ENCODE data around the gene BCAP31. TPM values are rescaled to one million over a fixed set of nuclear protein-coding genes. Genes with fewer than 3 reads are reported as not detected.
"Not testable (repeated sequence)": the region's sequence is repeated elsewhere in the genome, so short reads cannot be mapped to it uniquely, and the experiment has no call there.

Gene BCAP31
- total and polyA plus RNA-seq, 7 experiments from 2014 or later = 80.2 to 329 (median 118) TPM

DNA sequence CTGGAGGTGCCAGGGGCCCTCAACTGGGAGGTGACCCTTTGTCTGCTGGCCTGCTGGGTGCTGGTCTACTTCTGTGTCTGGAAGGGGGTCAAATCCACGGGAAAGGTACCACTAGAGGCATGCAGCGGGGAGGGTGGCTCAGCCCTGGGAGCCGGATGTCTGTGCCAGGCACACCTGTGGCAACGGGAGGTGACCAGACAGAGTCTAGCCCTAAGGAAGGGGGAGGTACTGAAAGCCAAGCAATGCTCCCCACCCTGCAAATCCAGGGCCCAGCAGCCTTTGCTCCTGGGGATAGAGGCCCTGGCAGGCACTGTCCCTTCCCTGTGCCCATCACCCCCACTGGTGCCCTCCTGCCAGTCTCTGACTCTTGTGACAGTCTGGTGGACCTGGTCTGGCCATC lies 32.2 kb downstream of the BCAP31 start:
- Histone ChIP-seq H3K9me3 (ENCODE audit: control insufficient read depth in 2 of 3, low read length in 3 of 3) (no peaks in the 10 kb centered on the region), H3K36me3 (ENCODE audit: control insufficient read depth in 2 of 3, insufficient read depth in 3 of 3, low read length in 3 of 3) (no peaks in the 10 kb centered on the region), H3K4me3 (ENCODE audit: low read length) (no peak overlapping the region), H3K27ac (ENCODE audit: low read depth, low read length) (no peak overlapping the region), H3K4me1 (ENCODE audit: control insufficient read depth in 2 of 2, insufficient read depth in 2 of 2, low read length in 2 of 2) (no peaks in the 10 kb centered on the region), H3K27me3 (ENCODE audit: control insufficient read depth in 2 of 2, insufficient read depth in 2 of 2, low read length in 2 of 2) (no peaks in the 10 kb centered on the region)
- ChIA-PET POLR2A (no interaction called here), CTCF (no interaction called here)
- peaks cover 0 to 9% (median 0%) of the 10 kb centered on the region in 5 donors for H3K27me3 Mint-ChIP-seq
- no peak overlapping the region for H3K4me3 Mint-ChIP-seq
- H3K9me3 Mint-ChIP-seq = no peaks in the 10 kb centered on the region
- peaks cover 0 to 2% (median 0%) of the 10 kb centered on the region in 5 donors for H3K36me3 Mint-ChIP-seq
- no peak for ATAC-seq
- peaks cover 0 to 3% (median 0%) of the 10 kb centered on the region in 7 donors for H3K4me1 Mint-ChIP-seq
- no peak for DNase-seq
- H3K27ac Mint-ChIP-seq = no peak overlapping the region
- intact Hi-C loops (cut with micrococcal nuclease) = no loop called here

DNA sequence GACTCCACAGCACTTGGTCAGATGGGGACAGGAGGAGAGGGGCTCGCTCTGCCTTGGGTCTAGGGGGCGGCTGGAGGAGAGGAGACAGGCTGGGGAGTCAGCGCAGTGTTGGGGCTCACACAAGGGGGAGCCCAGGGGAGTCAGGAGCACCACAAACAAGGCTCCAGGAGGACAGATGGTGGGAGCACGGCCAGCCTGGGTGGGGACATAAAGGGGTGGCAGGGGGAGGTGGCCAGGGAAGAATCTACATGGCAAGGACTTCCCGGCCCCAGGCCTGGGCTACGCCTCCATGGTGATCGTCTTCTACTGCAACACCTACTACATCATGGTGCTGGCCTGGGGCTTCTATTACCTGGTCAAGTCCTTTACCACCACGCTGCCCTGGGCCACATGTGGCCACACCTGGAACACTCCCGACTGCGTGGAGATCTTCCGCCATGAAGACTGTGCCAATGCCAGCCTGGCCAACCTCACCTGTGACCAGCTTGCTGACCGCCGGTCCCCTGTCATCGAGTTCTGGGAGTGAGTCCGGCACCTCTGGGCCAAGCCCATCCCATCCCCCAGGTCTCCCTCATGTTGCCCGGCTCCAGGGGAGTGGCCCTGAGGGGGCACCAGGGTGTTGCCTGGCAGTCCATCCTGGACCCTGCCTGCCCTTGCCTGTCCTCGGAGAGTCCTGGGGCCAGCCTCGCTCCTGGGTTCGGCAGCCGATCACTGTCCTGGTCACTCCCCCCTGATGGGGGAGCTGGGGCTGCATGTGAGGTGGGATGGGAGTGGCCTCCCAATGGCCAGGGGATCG lies 33.0 kb downstream of the BCAP31 start:
- H3K4me3 Mint-ChIP-seq; H3K4me1 ChIP-seq (ENCODE audit: control insufficient read depth in 2 of 2, insufficient read depth in 2 of 2, low read length in 2 of 2); ATAC-seq; H3K27ac Mint-ChIP-seq; H3K4me3 ChIP-seq (ENCODE audit: low read length); H3K36me3 Mint-ChIP-seq; H3K9me3 Mint-ChIP-seq; intact Hi-C loops (cut with micrococcal nuclease); H3K9me3 ChIP-seq (ENCODE audit: control insufficient read depth in 2 of 3, low read length in 3 of 3); CTCF ChIA-PET; POLR2A ChIA-PET; H3K36me3 ChIP-seq (ENCODE audit: control insufficient read depth in 2 of 3, insufficient read depth in 3 of 3, low read length in 3 of 3); H3K27me3 ChIP-seq (ENCODE audit: control insufficient read depth in 2 of 2, insufficient read depth in 2 of 2, low read length in 2 of 2); DNase-seq; H3K4me1 Mint-ChIP-seq; H3K27ac ChIP-seq (ENCODE audit: low read depth, low read length): not testable (repeated sequence)
- H3K27me3 Mint-ChIP-seq = peaks cover 0 to 14% (median 0%) of the 10 kb centered on the region in 5 donors

- H3K27me3 Mint-ChIP-seq = peaks cover 0 to 17% (median 0%) of the 10 kb centered on the region in 5 donors
- no peaks in the 10 kb centered on the region for H3K36me3 Mint-ChIP-seq
- intact Hi-C loops (cut with micrococcal nuclease) = no loop called here
- H3K4me3 ChIP-seq (ENCODE audit: low read length) = no peak overlapping the region
- no peak overlapping the region for H3K4me3 Mint-ChIP-seq
- H3K27me3 ChIP-seq (ENCODE audit: control insufficient read depth in 2 of 2, insufficient read depth in 2 of 2, low read length in 2 of 2) = no peaks in the 10 kb centered on the region
- peaks cover 0 to 7% (median 0%) of the 10 kb centered on the region in 7 donors for H3K4me1 Mint-ChIP-seq
- no peaks in the 10 kb centered on the region for H3K36me3 ChIP-seq (ENCODE audit: control insufficient read depth in 2 of 3, insufficient read depth in 3 of 3, low read length in 3 of 3)
- no peak overlapping the region for H3K27ac Mint-ChIP-seq
- H3K9me3 Mint-ChIP-seq = no peaks in the 10 kb centered on the region
- no peak overlapping the region for H3K27ac ChIP-seq (ENCODE audit: low read depth, low read length)
- H3K4me1 ChIP-seq (ENCODE audit: control insufficient read depth in 2 of 2, insufficient read depth in 2 of 2, low read length in 2 of 2) = no peaks in the 10 kb centered on the region
- CTCF ChIA-PET = no interaction called here
- POLR2A ChIA-PET = no interaction called here
- DNase-seq (no peak), ATAC-seq (no peak)
- no peaks in the 10 kb centered on the region for H3K9me3 ChIP-seq (ENCODE audit: control insufficient read depth in 2 of 3, low read length in 3 of 3)
Measured at GRCh38 chrX:153690466-153690865, 33.7 kb downstream of the BCAP31 start.

- ChIA-PET POLR2A (no interaction called here), CTCF (no interaction called here)
- Mint-ChIP-seq H3K36me3 (no peaks in the 10 kb centered on the region), H3K27ac (no peak overlapping the region), H3K27me3 (peaks cover 0 to 17% (median 0%) of the 10 kb centered on the region in 5 donors), H3K4me3 (peak overlapping the region in 1 of 10 donors; percentile 21), H3K9me3 (no peaks in the 10 kb centered on the region), H3K4me1 (peaks cover 0 to 7% (median 0%) of the 10 kb centered on the region in 7 donors)
- ATAC-seq = no peak
- no peak overlapping the region for H3K4me3 ChIP-seq (ENCODE audit: low read length)
- no peak overlapping the region for H3K27ac ChIP-seq (ENCODE audit: low read depth, low read length)
- DNase-seq = no peak
- no peaks in the 10 kb centered on the region for H3K9me3 ChIP-seq (ENCODE audit: control insufficient read depth in 2 of 3, low read length in 3 of 3)
- no peaks in the 10 kb centered on the region for H3K27me3 ChIP-seq (ENCODE audit: control insufficient read depth in 2 of 2, insufficient read depth in 2 of 2, low read length in 2 of 2)
- intact Hi-C loops (cut with micrococcal nuclease) = loop anchor here in 1 of 2 donors (5.0 kb wide), 2 partner anchors 32 to 237 kb away; partner anchors contain the start of genes ABCD1, ARHGAP4 and BCAP31
- no peaks in the 10 kb centered on the region for H3K36me3 ChIP-seq (ENCODE audit: control insufficient read depth in 2 of 3, insufficient read depth in 3 of 3, low read length in 3 of 3)
- no peaks in the 10 kb centered on the region for H3K4me1 ChIP-seq (ENCODE audit: control insufficient read depth in 2 of 2, insufficient read depth in 2 of 2, low read length in 2 of 2)
Measured at GRCh38 chrX:153689654-153690465, 34.3 kb downstream of the BCAP31 start.

GRCh38 chrX:153688911-153689590 lies 35.1 kb downstream of the BCAP31 start:
- no peak overlapping the region for H3K27ac ChIP-seq (ENCODE audit: low read depth, low read length)

GRCh38 chrX:153688506-153688905 lies 35.7 kb downstream of the BCAP31 start:
- POLR2A ChIA-PET = no interaction called here
- H3K27me3 ChIP-seq (ENCODE audit: control insufficient read depth in 2 of 2, insufficient read depth in 2 of 2, low read length in 2 of 2) = no peaks in the 10 kb centered on the region
- CTCF ChIA-PET = no interaction called here
- H3K27ac ChIP-seq (ENCODE audit: low read depth, low read length) = no peak overlapping the region
- intact Hi-C loops (cut with micrococcal nuclease) = loop anchor here in 1 of 2 donors (5.0 kb wide), 2 partner anchors 34 to 239 kb away; partner anchors contain the start of genes ABCD1, ARHGAP4 and BCAP31
- DNase-seq (no peak), ATAC-seq (no peak)
- Mint-ChIP-seq H3K9me3 (peaks cover 0 to 3% (median 0%) of the 10 kb centered on the region in 11 donors), H3K27ac (no peak overlapping the region), H3K4me1 (peaks cover 0 to 7% (median 0%) of the 10 kb centered on the region in 7 donors), H3K27me3 (peaks cover 0 to 21% (median 0%) of the 10 kb centered on the region in 5 donors), H3K36me3 (no peaks in the 10 kb centered on the region), H3K4me3 (no peak overlapping the region)
- no peaks in the 10 kb centered on the region for H3K9me3 ChIP-seq (ENCODE audit: control insufficient read depth in 2 of 3, low read length in 3 of 3)
- H3K36me3 ChIP-seq (ENCODE audit: control insufficient read depth in 2 of 3, insufficient read depth in 3 of 3, low read length in 3 of 3) = no peaks in the 10 kb centered on the region
- no peaks in the 10 kb centered on the region for H3K4me1 ChIP-seq (ENCODE audit: control insufficient read depth in 2 of 2, insufficient read depth in 2 of 2, low read length in 2 of 2)
- no peak overlapping the region for H3K4me3 ChIP-seq (ENCODE audit: low read length)

More at GRCh38 chrX:153688911-153689590, 35.1 kb downstream of the BCAP31 start:
- Histone ChIP-seq H3K4me1 (ENCODE audit: control insufficient read depth in 2 of 2, insufficient read depth in 2 of 2, low read length in 2 of 2) (no peaks in the 10 kb centered on the region), H3K4me3 (ENCODE audit: low read length) (no peak overlapping the region), H3K9me3 (ENCODE audit: control insufficient read depth in 2 of 3, low read length in 3 of 3) (no peaks in the 10 kb centered on the region), H3K27me3 (ENCODE audit: control insufficient read depth in 2 of 2, insufficient read depth in 2 of 2, low read length in 2 of 2) (no peaks in the 10 kb centered on the region), H3K36me3 (ENCODE audit: control insufficient read depth in 2 of 3, insufficient read depth in 3 of 3, low read length in 3 of 3) (no peaks in the 10 kb centered on the region)
- Mint-ChIP-seq H3K36me3 (no peaks in the 10 kb centered on the region), H3K27me3 (peaks cover 0 to 17% (median 0%) of the 10 kb centered on the region in 5 donors), H3K4me3 (no peak overlapping the region), H3K4me1 (peaks cover 0 to 7% (median 0%) of the 10 kb centered on the region in 7 donors), H3K9me3 (no peaks in the 10 kb centered on the region), H3K27ac (no peak overlapping the region)
- ChIA-PET POLR2A (no interaction called here), CTCF (no interaction called here)
- ATAC-seq (no peak), DNase-seq (no peak)
- intact Hi-C loops (cut with micrococcal nuclease) = loop anchor here in 1 of 2 donors (5.0 kb wide), 2 partner anchors 33 to 238 kb away; partner anchors contain the start of genes ABCD1, ARHGAP4 and BCAP31
